ENCODE measurements around the gene PAX9. TPM values are rescaled to one million over a fixed set of nuclear protein-coding genes. Genes with fewer than 3 reads are reported as not detected.

PAX9 gene
- total and polyA plus RNA-seq, 9 of the 15 experiments (the other 6 are each of a cell fraction or from before 2014, with no cell fraction given) = 0.87 to 2.4 (median 1.3) TPM

- H3K27me3 ChIP-seq (ENCODE audit: control insufficient read depth in 2 of 2, insufficient read depth in 2 of 2, low read length in 2 of 2) = no peaks in the 10 kb centered on the region
- POLR2A ChIA-PET = no interaction called here
- 75% methylated on average over 1 of the region's 2 CpGs for WGBS (ENCODE audit: insufficient coverage, low coverage, missing lambda C conversion rate)
- no peak overlapping the region for H3K27ac ChIP-seq (ENCODE audit: extremely low read depth, low read depth, low read length)
- no peaks in the 10 kb centered on the region for H3K9me1 ChIP-seq (ENCODE audit: control insufficient read depth, insufficient read depth, low read length)
- in situ Hi-C loops (cut with MboI) (no loop called here), intact Hi-C loops (cut with micrococcal nuclease) (no loop called here)
- no peak overlapping the region for H2AFZ ChIP-seq (ENCODE audit: low read depth, low read length)
- FAIRE-seq = no peak
- no peaks in the 10 kb centered on the region for H3K79me2 ChIP-seq (ENCODE audit: control insufficient read depth, insufficient read depth, low read length)
- H3K4me1 ChIP-seq (replicated peaks in 1 of 2; ENCODE audit: control insufficient read depth in 2 of 2, insufficient read depth in 2 of 2, low read length in 2 of 2) = no peaks in the 10 kb centered on the region
- no peak for ATAC-seq
- CTCF ChIA-PET (ENCODE audit: low intra/inter-chr PET ratio) = no interaction called here
- no peak overlapping the region for H3K4me2 ChIP-seq (ENCODE audit: insufficient read depth, low read length)
- H3K4me3 ChIP-seq = no peak overlapping the region
- no peak overlapping the region for H3K9ac ChIP-seq (ENCODE audit: insufficient read depth in 1 of 2, low read depth in 2 of 2, low read length in 2 of 2)
- no peaks in the 10 kb centered on the region for H4K20me1 ChIP-seq (replicated peaks; ENCODE audit: control insufficient read depth, insufficient read depth, low read length)
- no peaks in the 10 kb centered on the region for H3K36me3 ChIP-seq (ENCODE audit: control insufficient read depth, insufficient read depth, low read length)
- no TSS peak for BruUV-seq (replicated peaks)
- DNase-seq (ENCODE audit: extremely low read depth in 1 of 4, low spot score in 3 of 4) = no peak
- H3K9me3 ChIP-seq (replicated peaks; ENCODE audit: control insufficient read depth, insufficient read depth, low read depth, low read length) = no peaks in the 10 kb centered on the region
- TF ChIP-seq TCFL5 (CRISPR knock-in tag; conservative IDR thresholded peaks at IDR 0.05) (no peak), RAD51 (IDR thresholded peaks at IDR 0.05; ENCODE audit: borderline replicate concordance, low read depth) (no peak), SAFB (IDR thresholded peaks at IDR 0.05; ENCODE audit: borderline replicate concordance, low read depth, low read length) (no peak), NONO (IDR thresholded peaks at IDR 0.05; ENCODE audit: low read depth in 2 of 2, low read length in 1 of 2) (no peak), SUPT5H (IDR thresholded peaks at IDR 0.05) (no peak), CXXC5 (CRISPR knock-in tag; IDR thresholded peaks at IDR 0.05) (no peak), ZNF695 (CRISPR knock-in tag; IDR thresholded peaks at IDR 0.05) (no peak), HMG20B (CRISPR knock-in tag; IDR thresholded peaks at IDR 0.05) (no peak), HOMEZ (CRISPR knock-in tag; IDR thresholded peaks at IDR 0.05) (no peak), ZFP30 (CRISPR knock-in tag; IDR thresholded peaks at IDR 0.05; ENCODE audit: borderline replicate concordance) (no peak), CREM (IDR thresholded peaks at IDR 0.05; ENCODE audit: low read depth) (no peak), SNRNP70 (optimal IDR thresholded peaks at IDR 0.05; ENCODE audit: low read depth, low read length) (no peak)
- TF ChIP-seq, protein P1, sequence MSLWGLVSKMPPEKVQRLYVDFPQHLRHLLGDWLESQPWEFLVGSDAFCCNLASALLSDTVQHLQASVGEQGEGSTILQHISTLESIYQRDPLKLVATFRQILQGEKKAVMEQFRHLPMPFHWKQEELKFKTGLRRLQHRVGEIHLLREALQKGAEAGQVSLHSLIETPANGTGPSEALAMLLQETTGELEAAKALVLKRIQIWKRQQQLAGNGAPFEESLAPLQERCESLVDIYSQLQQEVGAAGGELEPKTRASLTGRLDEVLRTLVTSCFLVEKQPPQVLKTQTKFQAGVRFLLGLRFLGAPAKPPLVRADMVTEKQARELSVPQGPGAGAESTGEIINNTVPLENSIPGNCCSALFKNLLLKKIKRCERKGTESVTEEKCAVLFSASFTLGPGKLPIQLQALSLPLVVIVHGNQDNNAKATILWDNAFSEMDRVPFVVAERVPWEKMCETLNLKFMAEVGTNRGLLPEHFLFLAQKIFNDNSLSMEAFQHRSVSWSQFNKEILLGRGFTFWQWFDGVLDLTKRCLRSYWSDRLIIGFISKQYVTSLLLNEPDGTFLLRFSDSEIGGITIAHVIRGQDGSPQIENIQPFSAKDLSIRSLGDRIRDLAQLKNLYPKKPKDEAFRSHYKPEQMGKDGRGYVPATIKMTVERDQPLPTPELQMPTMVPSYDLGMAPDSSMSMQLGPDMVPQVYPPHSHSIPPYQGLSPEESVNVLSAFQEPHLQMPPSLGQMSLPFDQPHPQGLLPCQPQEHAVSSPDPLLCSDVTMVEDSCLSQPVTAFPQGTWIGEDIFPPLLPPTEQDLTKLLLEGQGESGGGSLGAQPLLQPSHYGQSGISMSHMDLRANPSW (CRISPR knock-in tag; IDR thresholded peaks at IDR 0.05) = no peak
- TF ChIP-seq, protein P2, sequence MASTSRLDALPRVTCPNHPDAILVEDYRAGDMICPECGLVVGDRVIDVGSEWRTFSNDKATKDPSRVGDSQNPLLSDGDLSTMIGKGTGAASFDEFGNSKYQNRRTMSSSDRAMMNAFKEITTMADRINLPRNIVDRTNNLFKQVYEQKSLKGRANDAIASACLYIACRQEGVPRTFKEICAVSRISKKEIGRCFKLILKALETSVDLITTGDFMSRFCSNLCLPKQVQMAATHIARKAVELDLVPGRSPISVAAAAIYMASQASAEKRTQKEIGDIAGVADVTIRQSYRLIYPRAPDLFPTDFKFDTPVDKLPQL (IDR thresholded peaks at IDR 0.05; ENCODE audit: extremely low read depth, insufficient read length) = no peak
- TF ChIP-seq, protein P3, sequence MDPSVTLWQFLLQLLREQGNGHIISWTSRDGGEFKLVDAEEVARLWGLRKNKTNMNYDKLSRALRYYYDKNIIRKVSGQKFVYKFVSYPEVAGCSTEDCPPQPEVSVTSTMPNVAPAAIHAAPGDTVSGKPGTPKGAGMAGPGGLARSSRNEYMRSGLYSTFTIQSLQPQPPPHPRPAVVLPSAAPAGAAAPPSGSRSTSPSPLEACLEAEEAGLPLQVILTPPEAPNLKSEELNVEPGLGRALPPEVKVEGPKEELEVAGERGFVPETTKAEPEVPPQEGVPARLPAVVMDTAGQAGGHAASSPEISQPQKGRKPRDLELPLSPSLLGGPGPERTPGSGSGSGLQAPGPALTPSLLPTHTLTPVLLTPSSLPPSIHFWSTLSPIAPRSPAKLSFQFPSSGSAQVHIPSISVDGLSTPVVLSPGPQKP (CRISPR knock-in tag; IDR thresholded peaks at IDR 0.05) = no peak
These were observed 40.8 kb downstream of the PAX9 start for GRCh38 chr14:36702474-36702873.

All from K562 (cell line).